ENCODE data around the gene LRRC8E. TPM values are rescaled to one million over a fixed set of nuclear protein-coding genes. Genes with fewer than 3 reads are reported as not detected.
"Not testable (repeated sequence)": the region's sequence is repeated elsewhere in the genome, so short reads cannot be mapped to it uniquely, and the experiment has no call there.

LRRC8E gene
- total RNA-seq, 1 donor, result 10.5 TPM

DNA sequence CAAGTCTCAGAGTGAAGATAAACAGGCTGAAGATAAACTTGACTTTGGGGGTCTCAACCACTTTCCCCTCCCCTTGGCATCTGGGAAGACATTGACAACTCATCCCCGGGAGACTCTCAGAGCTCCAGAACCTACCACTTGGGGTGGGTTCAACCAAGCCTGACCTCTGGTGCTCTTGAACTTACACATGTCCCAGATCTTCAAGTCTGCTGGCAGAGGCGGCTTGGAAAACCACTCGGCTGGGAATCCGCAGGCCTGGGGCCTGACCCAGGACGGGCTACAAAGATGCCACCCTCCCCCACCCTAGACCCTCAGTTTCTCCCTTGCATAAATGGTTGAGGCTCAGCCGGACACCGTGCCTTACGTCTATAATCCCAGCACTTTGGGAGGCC is 512 bp downstream of the LRRC8E start:
- Histone ChIP-seq H3K4me3 (ENCODE audit: insufficient read depth, low read length) (peak overlapping the region; percentile 86), H3K79me2 (ENCODE audit: insufficient read depth, low read length) (peaks cover 15% of the 10 kb centered on the region), H3K9me3 (ENCODE audit: low read depth, low read length) (no peaks in the 10 kb centered on the region), H4K20me1 (ENCODE audit: insufficient read depth, low read length) (no peaks in the 10 kb centered on the region), H3K4me1 (ENCODE audit: insufficient read depth, low read length) (peaks cover 11% of the 10 kb centered on the region), H3K36me3 (ENCODE audit: insufficient read depth, low read length) (no peaks in the 10 kb centered on the region), H2AFZ (ENCODE audit: low read length) (peak overlapping the region; percentile 78), H3K27me3 (ENCODE audit: insufficient read depth, low read length) (no peaks in the 10 kb centered on the region), H3K27ac (ENCODE audit: low read depth, low read length) (peak overlapping the region; percentile 58), H3K4me2 (ENCODE audit: insufficient read depth, low read length) (peak overlapping the region; percentile 92)
- DNase-seq (ENCODE audit: insufficient read length, low spot score, missing footprints), result peak; percentile 72
- TF ChIP-seq, protein P1, sequence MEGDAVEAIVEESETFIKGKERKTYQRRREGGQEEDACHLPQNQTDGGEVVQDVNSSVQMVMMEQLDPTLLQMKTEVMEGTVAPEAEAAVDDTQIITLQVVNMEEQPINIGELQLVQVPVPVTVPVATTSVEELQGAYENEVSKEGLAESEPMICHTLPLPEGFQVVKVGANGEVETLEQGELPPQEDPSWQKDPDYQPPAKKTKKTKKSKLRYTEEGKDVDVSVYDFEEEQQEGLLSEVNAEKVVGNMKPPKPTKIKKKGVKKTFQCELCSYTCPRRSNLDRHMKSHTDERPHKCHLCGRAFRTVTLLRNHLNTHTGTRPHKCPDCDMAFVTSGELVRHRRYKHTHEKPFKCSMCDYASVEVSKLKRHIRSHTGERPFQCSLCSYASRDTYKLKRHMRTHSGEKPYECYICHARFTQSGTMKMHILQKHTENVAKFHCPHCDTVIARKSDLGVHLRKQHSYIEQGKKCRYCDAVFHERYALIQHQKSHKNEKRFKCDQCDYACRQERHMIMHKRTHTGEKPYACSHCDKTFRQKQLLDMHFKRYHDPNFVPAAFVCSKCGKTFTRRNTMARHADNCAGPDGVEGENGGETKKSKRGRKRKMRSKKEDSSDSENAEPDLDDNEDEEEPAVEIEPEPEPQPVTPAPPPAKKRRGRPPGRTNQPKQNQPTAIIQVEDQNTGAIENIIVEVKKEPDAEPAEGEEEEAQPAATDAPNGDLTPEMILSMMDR (IDR thresholded peaks at IDR 0.05; ENCODE audit: extremely low read depth, low read depth, low read length), result no peak

DNA sequence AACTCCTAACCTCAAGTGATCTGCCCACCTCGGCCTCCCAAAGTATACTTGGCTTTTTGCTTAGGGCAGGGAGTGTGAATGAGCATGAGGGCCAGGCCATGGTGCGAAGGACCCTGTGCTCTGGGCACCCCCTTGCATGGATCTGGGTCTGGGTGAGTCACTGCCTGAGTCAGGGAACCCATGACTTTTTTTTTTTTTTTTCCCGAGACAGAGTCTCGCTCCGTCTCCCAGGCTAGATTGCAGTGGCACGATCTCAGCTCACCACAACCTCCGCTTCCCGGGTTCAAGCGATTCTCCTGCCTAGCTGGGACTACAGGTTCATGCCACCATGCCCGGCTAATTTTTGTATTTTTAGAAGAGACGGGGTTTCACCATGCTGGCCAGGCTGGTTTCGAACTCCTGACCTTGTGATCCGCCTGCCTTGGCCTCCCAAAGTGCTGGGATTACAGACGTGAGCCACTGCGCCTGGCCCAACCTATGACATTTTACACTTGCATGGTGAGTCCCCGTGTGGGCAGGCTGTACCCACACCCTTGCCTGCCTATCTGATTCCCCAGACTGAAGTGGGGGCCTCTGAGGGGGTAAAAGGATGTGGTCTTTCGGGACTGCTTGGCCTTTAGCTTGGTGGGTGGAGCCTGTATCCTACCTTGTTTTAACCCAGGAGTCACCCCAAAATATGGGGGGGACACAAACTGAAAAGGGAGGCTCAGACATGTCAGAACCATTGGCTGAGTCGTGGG is 5.2 kb downstream of the LRRC8E start:
- H3K27me3 ChIP-seq (ENCODE audit: insufficient read depth, low read length); H4K20me1 ChIP-seq (ENCODE audit: insufficient read depth, low read length); H3K4me2 ChIP-seq (ENCODE audit: insufficient read depth, low read length); H3K9me3 ChIP-seq (ENCODE audit: low read depth, low read length); H3K4me3 ChIP-seq (ENCODE audit: insufficient read depth, low read length); H3K36me3 ChIP-seq (ENCODE audit: insufficient read depth, low read length); H2AFZ ChIP-seq (ENCODE audit: low read length): not testable (repeated sequence)
- DNase-seq (ENCODE audit: insufficient read length, low spot score, missing footprints), result peak; percentile 97
- Histone ChIP-seq H3K79me2 (ENCODE audit: insufficient read depth, low read length) (peaks cover 26% of the 10 kb centered on the region), H3K4me1 (ENCODE audit: insufficient read depth, low read length) (peaks cover 11% of the 10 kb centered on the region), H3K27ac (ENCODE audit: low read depth, low read length) (peak overlapping the region; percentile 26)

DNA sequence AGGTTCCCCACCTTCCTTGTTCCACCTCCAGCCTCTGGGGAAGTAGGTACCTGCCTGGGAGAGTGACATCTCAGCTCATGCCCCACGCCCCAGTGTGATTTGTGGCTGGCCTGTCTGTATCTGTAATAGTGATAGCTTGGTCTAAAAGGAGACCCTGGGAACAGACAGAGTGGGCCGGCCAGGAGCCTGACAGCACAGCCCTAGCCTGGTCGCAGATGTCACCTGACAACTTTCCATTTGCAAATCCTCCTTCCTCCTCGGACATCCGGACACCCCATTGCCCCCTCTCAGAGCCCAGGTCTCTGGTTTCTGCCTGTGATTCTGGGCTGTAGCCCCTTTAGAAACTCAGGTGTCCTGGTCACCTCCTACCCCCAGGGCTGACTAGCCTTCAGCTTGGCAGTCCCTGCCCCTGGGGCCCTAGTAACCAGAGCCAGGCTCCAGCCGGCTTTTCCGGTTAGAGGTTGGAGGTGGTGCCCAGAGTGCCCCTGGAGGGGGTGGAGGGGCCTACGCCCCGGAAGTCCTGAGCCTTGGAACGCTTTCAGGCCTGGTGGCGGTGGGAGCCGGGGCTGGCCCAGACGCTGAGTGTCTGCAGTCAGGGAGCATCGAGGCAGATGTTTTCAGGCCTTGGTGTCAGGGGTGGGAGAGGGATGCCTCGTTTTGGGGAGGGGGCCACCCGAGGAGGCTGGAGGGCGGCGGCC is 6.5 kb downstream of the LRRC8E start:
- no peaks in the 10 kb centered on the region for H4K20me1 ChIP-seq (ENCODE audit: insufficient read depth, low read length)
- TF ChIP-seq, protein P1 (IDR thresholded peaks at IDR 0.05; ENCODE audit: extremely low read depth, low read depth, low read length), result no peak
- H3K9me3 ChIP-seq (ENCODE audit: low read depth, low read length), result no peaks in the 10 kb centered on the region
- no peak overlapping the region for H3K4me3 ChIP-seq (ENCODE audit: insufficient read depth, low read length)
- peaks cover 20% of the 10 kb centered on the region for H3K79me2 ChIP-seq (ENCODE audit: insufficient read depth, low read length)
- no peak overlapping the region for H3K4me2 ChIP-seq (ENCODE audit: insufficient read depth, low read length)
- no peaks in the 10 kb centered on the region for H3K27me3 ChIP-seq (ENCODE audit: insufficient read depth, low read length)
- H3K4me1 ChIP-seq (ENCODE audit: insufficient read depth, low read length), result peaks cover 7% of the 10 kb centered on the region
- H2AFZ ChIP-seq (ENCODE audit: low read length), result no peak overlapping the region
- no peak overlapping the region for H3K27ac ChIP-seq (ENCODE audit: low read depth, low read length)
- H3K36me3 ChIP-seq (ENCODE audit: insufficient read depth, low read length), result peaks cover 9% of the 10 kb centered on the region
- DNase-seq (ENCODE audit: insufficient read length, low spot score, missing footprints), result peak; percentile 85

DNA sequence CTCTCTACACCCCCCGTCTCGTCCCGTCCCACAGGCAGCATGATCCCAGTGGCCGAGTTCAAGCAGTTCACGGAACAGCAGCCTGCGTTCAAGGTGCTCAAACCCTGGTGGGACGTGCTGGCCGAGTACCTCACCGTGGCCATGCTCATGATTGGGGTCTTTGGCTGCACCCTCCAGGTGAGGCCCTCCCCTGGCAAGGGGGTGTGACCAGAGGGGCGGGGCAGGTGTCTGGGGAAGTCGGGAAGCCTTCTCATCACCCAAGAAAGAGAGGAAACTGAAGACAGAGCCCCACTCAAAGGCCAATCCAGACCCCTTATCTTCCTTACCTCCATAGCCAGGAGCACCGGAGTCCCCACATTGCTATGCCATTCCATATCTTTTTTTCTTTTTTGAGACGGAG is 7.3 kb downstream of the LRRC8E start:
- Histone ChIP-seq H2AFZ (ENCODE audit: low read length) (no peak overlapping the region), H3K27me3 (ENCODE audit: insufficient read depth, low read length) (no peaks in the 10 kb centered on the region)
- TF ChIP-seq, protein P1 (IDR thresholded peaks at IDR 0.05; ENCODE audit: extremely low read depth, low read depth, low read length), result no peak

More for the DNA sequence above, 7.3 kb downstream of the LRRC8E start:
- H3K4me3 ChIP-seq (ENCODE audit: insufficient read depth, low read length), result no peak overlapping the region
- peak; percentile 71 for DNase-seq (ENCODE audit: insufficient read length, low spot score, missing footprints)
- H3K79me2 ChIP-seq (ENCODE audit: insufficient read depth, low read length), result peaks cover 17% of the 10 kb centered on the region
- H3K4me2 ChIP-seq (ENCODE audit: insufficient read depth, low read length), result no peak overlapping the region
- H3K27ac ChIP-seq (ENCODE audit: low read depth, low read length), result no peak overlapping the region
- H3K4me1 ChIP-seq (ENCODE audit: insufficient read depth, low read length), result peaks cover 7% of the 10 kb centered on the region
- H4K20me1 ChIP-seq (ENCODE audit: insufficient read depth, low read length), result no peaks in the 10 kb centered on the region
- peaks cover 9% of the 10 kb centered on the region for H3K36me3 ChIP-seq (ENCODE audit: insufficient read depth, low read length)
- no peaks in the 10 kb centered on the region for H3K9me3 ChIP-seq (ENCODE audit: low read depth, low read length)

All from osteoblast (primary cell).